ENCODE data around the gene CFLAR. TPM values are rescaled to one million over a fixed set of nuclear protein-coding genes. Genes with fewer than 3 reads are reported as not detected.
"Not testable (repeated sequence)": the region's sequence is repeated elsewhere in the genome, so short reads cannot be mapped to it uniquely, and the experiment has no call there.

The CFLAR gene
- polyA plus RNA-seq, 1 of the 3 experiments (the other 2 are of a cell fraction) = 23.7 TPM

GRCh38 chr2:201183365-201183727 is 67.4 kb downstream of the CFLAR start:
- 68% methylated on average over 4 of the region's 4 CpGs for WGBS (ENCODE audit: low lambda C conversion rate)
- TF ChIP-seq TCF12 (IDR thresholded peaks at IDR 0.05) (no peak), FOXM1 (IDR thresholded peaks at IDR 0.05; ENCODE audit: low read depth) (no peak), RXRA (IDR thresholded peaks at IDR 0.05; ENCODE audit: borderline replicate concordance, low read depth) (no peak), POLR2AphosphoS5 (IDR thresholded peaks at IDR 0.05; ENCODE audit: low read depth, low read length) (no peak), MXI1 (IDR thresholded peaks at IDR 0.05; ENCODE audit: low read depth, low read length) (no peak)
- TF ChIP-seq, protein P1, sequence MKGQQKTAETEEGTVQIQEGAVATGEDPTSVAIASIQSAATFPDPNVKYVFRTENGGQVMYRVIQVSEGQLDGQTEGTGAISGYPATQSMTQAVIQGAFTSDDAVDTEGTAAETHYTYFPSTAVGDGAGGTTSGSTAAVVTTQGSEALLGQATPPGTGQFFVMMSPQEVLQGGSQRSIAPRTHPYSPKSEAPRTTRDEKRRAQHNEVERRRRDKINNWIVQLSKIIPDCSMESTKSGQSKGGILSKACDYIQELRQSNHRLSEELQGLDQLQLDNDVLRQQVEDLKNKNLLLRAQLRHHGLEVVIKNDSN (IDR thresholded peaks at IDR 0.05; ENCODE audit: borderline replicate concordance, low read depth) = no peak
- TF ChIP-seq, protein P2, sequence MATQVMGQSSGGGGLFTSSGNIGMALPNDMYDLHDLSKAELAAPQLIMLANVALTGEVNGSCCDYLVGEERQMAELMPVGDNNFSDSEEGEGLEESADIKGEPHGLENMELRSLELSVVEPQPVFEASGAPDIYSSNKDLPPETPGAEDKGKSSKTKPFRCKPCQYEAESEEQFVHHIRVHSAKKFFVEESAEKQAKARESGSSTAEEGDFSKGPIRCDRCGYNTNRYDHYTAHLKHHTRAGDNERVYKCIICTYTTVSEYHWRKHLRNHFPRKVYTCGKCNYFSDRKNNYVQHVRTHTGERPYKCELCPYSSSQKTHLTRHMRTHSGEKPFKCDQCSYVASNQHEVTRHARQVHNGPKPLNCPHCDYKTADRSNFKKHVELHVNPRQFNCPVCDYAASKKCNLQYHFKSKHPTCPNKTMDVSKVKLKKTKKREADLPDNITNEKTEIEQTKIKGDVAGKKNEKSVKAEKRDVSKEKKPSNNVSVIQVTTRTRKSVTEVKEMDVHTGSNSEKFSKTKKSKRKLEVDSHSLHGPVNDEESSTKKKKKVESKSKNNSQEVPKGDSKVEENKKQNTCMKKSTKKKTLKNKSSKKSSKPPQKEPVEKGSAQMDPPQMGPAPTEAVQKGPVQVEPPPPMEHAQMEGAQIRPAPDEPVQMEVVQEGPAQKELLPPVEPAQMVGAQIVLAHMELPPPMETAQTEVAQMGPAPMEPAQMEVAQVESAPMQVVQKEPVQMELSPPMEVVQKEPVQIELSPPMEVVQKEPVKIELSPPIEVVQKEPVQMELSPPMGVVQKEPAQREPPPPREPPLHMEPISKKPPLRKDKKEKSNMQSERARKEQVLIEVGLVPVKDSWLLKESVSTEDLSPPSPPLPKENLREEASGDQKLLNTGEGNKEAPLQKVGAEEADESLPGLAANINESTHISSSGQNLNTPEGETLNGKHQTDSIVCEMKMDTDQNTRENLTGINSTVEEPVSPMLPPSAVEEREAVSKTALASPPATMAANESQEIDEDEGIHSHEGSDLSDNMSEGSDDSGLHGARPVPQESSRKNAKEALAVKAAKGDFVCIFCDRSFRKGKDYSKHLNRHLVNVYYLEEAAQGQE (IDR thresholded peaks at IDR 0.05; ENCODE audit: low read depth, low read length) = no peak
- DNase-seq = no peak
- Histone ChIP-seq H3K9me2 (no peaks in the 10 kb centered on the region), H3K9ac (no peak overlapping the region), H3K4me2 (no peak overlapping the region), H3K9me3 (no peaks in the 10 kb centered on the region), H3K27me3 (ENCODE audit: insufficient read depth) (no peaks in the 10 kb centered on the region), H2AFZ (ENCODE audit: low read depth) (peak overlapping the region; percentile 15; the same call in 1 of the 2 replicates), H4K20me1 (ENCODE audit: insufficient read depth) (no peaks in the 10 kb centered on the region), H3F3A (replicated peaks; ENCODE audit: insufficient read depth) (no peaks in the 10 kb centered on the region), H3K36me3 (replicated peaks in 1 of 2; ENCODE audit: control insufficient read depth in 1 of 2, insufficient read depth in 2 of 2, low read length in 1 of 2) (no peaks in the 10 kb centered on the region), H3K4me3 (ENCODE audit: low read depth in 2 of 2, low read length in 1 of 2) (no peak overlapping the region), H3K79me2 (ENCODE audit: insufficient read depth) (no peaks in the 10 kb centered on the region), H3K27ac (ENCODE audit: low read depth in 2 of 2, low read length in 1 of 2) (no peak overlapping the region), H3K4me1 (ENCODE audit: control insufficient read depth in 1 of 2, insufficient read depth in 2 of 2, low read depth in 1 of 2, low read length in 1 of 2) (no peaks in the 10 kb centered on the region)
- POLR2A ChIA-PET = no interaction called here
- CTCF ChIA-PET = interaction anchor here (0.7 to 1.2 kb wide), 2 partner anchors 49 to 1144 kb away, joined by 3 to 5 read pairs; no protein-coding TSS in a partner anchor

GRCh38 chr2:201183835-201184234 is 67.9 kb downstream of the CFLAR start:
- POLR2A ChIA-PET; H3K79me2 ChIP-seq (ENCODE audit: insufficient read depth); H3K9me3 ChIP-seq; H3K4me2 ChIP-seq; H2AFZ ChIP-seq (ENCODE audit: low read depth); H3F3A ChIP-seq (replicated peaks; ENCODE audit: insufficient read depth); H4K20me1 ChIP-seq (ENCODE audit: insufficient read depth); H3K36me3 ChIP-seq (replicated peaks in 1 of 2; ENCODE audit: control insufficient read depth in 1 of 2, insufficient read depth in 2 of 2, low read length in 1 of 2); H3K4me3 ChIP-seq (ENCODE audit: low read depth in 2 of 2, low read length in 1 of 2); H3K27ac ChIP-seq (ENCODE audit: low read depth in 2 of 2, low read length in 1 of 2); DNase-seq; H3K4me1 ChIP-seq (ENCODE audit: control insufficient read depth in 1 of 2, insufficient read depth in 2 of 2, low read depth in 1 of 2, low read length in 1 of 2); H3K9me2 ChIP-seq; H3K9ac ChIP-seq; H3K27me3 ChIP-seq (ENCODE audit: insufficient read depth): not testable (repeated sequence)
- CTCF ChIA-PET = interaction anchor here (0.7 kb wide), 1 partner anchor 1144 kb away, joined by 5 read pairs; no protein-coding TSS in a partner anchor
- WGBS (ENCODE audit: low lambda C conversion rate) = 82% methylated on average over 5 of the region's 5 CpGs

DNA sequence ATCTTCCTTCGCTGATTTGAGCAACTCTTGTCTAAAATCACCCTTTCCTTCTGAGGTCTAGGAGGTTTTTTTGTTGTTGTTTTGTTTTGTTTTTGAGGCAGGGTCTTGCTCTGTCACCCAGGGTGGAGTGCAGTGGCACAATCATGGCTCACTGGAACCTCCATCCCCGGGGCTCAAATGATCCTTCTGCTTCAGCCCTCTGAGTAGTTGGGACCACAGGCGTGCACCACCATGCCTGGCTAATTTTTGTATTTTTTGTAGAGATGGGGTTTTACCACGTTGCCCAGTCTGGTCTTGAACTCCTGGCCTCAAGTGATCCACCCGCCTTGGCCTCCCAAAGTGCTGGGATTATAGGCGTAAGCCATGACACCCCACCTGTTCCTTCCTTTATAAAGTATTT is 68.3 kb downstream of the CFLAR start:
- POLR2A ChIA-PET; H2AFZ ChIP-seq (ENCODE audit: low read depth); H3F3A ChIP-seq (replicated peaks; ENCODE audit: insufficient read depth); DNase-seq; H3K9me2 ChIP-seq; H3K4me3 ChIP-seq (ENCODE audit: low read depth in 2 of 2, low read length in 1 of 2); H4K20me1 ChIP-seq (ENCODE audit: insufficient read depth); H3K4me1 ChIP-seq (ENCODE audit: control insufficient read depth in 1 of 2, insufficient read depth in 2 of 2, low read depth in 1 of 2, low read length in 1 of 2); H3K4me2 ChIP-seq; H3K27me3 ChIP-seq (ENCODE audit: insufficient read depth); H3K36me3 ChIP-seq (replicated peaks in 1 of 2; ENCODE audit: control insufficient read depth in 1 of 2, insufficient read depth in 2 of 2, low read length in 1 of 2); H3K27ac ChIP-seq (ENCODE audit: low read depth in 2 of 2, low read length in 1 of 2); H3K9me3 ChIP-seq; H3K79me2 ChIP-seq (ENCODE audit: insufficient read depth); H3K9ac ChIP-seq: not testable (repeated sequence)
- WGBS (ENCODE audit: low lambda C conversion rate) = 81% methylated on average over 6 of the region's 6 CpGs
- CTCF ChIA-PET = interaction anchor here (0.7 kb wide), 1 partner anchor 1145 kb away, joined by 5 read pairs; no protein-coding TSS in a partner anchor

All from SK-N-SH (cell line).